Nucleus accumbens (tissue), 56 donors: ENCODE results near the gene AQP2.

Experiments used
- DNase-seq, 56 donors: peaks; one replicate each; lab custom pipeline; 2025; lab: John Stamatoyannopoulos, UW

AQP2 gene

GRCh38 chr12:49939307-49939706 is 11.2 kb upstream of the AQP2 start:
- no peak for DNase-seq

DNA sequence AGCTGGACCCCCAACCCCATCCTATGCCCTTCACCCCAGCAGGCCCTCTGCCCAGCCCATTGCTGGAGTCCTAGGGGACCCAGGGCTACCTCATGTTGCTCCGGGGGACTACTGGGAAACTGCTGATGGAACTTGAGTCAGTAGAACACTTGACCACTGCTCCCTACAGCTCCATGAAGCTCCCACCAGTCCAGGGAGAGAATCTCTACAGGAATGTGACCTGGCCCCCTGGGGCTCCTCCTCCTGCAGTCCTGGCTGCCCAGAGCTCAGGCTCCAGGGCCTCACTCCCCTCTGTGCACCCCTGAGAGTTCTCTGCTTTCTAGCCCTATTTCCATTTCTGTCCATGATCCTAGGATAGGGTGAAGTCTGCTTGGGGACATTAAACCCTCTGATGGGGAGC is 10.8 kb upstream of the AQP2 start:
- DNase-seq, result no peak

DNA sequence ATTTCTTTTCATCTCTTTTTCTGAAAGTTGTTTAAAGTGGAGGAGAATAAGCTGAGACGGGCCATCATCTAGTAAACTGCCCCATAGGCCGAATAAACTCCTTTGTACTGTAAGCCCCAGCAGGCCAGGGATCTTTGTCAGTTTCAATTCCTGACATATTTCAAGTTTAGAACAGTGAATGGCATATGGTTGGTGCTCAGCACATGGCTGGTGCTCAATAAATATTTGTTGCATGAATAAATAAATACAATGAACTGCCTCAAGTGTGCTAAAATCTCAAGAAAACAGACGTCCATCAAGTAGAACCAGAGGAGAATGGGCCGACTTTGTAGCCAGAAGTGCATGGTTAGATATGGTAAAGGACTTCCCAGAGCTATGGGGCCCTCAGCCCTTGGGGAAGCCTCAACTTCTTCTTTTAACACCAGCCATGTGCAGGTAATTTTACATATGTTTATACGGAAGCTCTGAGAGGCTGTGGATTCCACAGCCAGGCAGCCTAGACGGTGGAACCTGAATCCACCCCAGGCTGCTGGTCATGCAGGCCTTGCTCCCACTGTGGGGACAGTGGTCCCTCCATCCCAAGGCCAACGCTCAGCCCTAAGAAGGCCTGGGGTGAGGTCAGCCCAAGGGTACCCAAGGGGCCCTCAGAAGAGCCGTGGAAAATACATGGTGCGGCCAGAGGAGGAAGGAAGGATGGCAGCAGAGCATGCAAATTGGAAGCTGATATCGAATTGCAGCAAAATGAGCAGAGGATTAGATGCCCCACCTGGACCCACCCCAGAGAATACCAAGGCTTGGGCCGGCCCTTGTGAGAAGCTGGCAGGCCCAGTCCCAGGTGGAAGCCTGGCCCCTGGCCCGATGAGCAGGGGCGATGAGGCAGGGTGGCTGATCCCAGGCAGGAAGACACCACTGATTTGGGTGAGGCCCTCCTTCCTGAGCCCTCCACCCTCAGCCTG is 8.7 kb upstream of the AQP2 start:
- no peak for DNase-seq

- no peak for DNase-seq
Measured at GRCh38 chr12:49942512-49942893, 8.0 kb upstream of the AQP2 start.

GRCh38 chr12:49942921-49943624 is 7.5 kb upstream of the AQP2 start:
- DNase-seq, result no peak

DNA sequence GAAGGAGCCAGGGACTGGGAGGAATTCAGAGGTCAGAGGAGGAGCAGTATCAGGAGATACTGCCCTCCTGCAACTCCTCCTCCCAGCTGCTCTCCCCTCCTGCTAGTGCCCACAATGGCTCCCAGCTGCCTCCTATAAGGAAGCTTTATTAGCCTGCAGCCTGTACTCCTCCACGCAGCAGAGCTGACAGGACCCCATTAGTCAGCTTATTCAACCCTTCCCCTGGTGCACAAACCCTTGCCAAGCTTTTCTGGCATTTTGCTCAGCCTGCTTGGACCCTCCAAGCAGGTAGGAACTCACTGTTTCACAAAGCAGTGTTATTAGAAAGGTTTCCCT is 6.9 kb upstream of the AQP2 start:
- DNase-seq, result no peak

DNA sequence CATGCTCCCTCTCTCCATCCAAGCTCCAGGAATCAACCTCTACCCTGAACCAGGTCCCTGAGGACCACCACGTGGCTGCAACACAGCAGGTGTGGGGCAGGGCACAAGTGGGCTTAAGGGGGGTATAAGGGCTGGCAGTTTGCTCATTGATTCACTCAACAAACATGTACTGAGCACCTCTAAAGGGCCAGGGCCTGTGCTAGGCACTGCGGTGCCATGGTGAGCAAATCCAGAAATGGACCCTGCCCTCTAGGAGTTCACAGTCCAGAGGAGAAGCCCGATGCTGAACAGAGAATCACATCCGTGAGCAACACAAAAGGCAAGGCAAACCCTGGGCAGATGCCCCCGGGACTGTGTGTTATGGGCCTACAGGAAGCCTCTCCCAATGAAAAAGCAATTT is 6.5 kb upstream of the AQP2 start:
- no peak for DNase-seq

- DNase-seq, result no peak
Measured at GRCh38 chr12:49944718-49945117, 5.8 kb upstream of the AQP2 start.

DNA sequence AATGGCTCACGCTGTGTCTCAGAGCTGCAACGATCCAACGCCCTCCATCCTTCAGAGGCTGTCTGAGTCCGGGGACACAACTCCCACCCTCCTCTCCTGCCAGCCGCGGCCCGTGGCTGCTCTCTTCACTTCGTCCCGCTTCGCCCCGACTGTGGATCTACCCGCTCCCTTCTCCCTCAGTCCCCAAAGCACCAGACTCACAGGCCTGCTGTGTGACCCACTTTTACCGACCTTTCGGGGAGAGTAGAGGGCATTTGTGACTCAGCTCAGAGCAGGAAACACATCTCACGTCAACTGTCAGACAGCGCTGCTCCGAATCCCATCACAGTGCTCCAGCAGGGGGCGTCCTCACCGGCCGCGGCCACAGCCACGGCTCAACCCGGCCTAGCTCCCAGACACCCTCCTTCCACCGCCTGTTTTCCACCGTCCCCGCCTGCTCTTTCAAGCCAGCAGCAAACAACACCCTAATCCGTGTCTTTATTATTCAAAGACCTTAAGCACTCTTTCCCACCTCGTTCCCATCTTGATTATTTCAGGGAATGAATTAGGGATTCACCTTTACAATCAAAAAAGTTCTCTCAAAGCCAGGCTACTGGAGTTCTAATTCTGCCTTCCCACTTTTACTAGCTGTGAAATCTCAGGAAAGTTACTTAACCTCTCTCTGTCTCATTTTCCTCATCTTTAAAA is 5.0 kb upstream of the AQP2 start:
- peak in 51 of 56 donors; percentile 8 to 84 (median 58) for DNase-seq

- DNase-seq, result no peak
Measured at GRCh38 chr12:49946086-49946485, 4.5 kb upstream of the AQP2 start.

DNA sequence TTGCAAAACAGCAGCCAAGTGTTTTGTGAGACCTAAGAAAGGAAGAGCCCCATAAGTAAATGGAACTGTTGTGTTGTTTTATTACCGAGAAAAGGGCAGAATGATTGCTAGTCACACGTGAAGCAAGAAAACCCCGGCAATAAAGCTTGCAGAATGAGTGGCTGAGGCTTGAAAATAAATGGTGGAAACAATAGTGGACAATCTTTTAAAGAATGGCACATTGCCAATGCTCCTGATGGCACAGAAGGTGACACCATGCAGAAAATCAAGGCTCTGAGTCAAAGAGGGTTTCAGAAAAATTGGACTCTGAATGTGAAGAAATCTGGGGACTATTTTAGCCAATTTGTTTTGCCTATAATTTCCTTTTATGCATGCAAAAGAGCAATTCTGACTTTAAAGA is 4.0 kb upstream of the AQP2 start:
- no peak for DNase-seq

- DNase-seq, result no peak
Measured at GRCh38 chr12:49947593-49948226, 2.8 kb upstream of the AQP2 start.

DNA sequence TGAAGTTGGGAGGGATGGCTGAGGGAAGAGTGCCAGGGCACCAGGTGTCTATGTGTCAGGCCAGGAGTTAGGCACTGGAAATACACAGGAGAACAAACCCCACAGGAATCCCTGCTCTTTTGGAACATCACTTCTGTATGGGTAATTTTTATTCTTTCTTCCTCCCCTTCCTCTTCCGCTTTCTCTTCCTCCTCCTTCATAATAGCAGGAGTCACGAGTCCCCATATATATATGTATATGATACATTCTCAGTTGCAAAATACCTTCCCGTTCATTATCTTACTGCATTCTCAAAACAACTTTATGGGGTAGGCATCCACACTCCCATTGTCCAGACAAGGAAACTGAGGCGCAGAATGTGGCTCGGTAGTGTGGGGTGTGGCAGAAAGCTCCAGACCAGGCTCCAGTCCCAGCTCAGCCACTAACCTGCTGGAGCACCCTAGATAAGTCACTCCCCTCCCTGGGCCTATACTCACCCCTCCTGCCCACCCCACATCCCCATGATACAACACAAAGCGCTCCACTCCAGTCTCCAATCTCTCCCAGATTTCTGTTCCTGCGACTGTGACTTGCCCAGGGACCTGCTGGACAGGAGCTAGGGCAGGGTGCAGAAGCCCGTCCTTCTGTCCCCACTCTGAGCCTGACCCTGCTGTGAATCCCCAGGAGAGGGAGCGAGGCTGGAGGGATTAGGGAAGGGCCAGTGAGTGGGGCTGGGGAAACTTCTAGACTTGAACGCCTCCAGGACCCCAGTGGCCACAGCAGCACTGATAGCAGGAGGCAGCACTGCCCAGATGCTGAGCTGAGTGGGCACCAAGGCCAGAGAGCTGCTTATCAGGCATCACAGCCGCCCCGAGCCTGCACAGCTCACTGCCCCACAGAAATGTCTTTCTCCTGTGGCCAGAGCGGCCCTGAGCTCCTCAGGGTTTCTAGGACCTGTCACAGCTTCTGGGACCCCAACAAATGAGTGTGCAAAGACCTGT is 1.4 kb upstream of the AQP2 start:
- no peak for DNase-seq

DNA sequence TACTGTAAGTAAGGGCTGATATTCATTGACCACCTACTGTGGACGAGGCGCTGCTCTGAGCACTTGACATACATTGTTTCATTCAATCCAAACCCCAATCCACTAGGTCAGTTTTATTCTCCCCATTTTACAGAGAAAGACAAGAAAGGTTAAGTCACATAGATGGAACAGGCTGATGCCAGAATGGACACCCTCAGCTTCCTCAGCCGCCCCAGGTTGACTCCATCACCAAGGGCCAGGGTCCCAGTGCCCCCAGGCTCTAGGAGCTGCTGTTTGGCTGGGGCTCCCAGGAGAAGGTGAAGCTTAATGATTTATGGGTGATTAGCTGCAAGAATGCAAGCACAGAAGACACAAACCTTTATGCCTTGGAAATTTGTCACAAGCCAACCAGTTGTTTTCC is 671 bp upstream of the AQP2 start:
- DNase-seq, result no peak

DNA sequence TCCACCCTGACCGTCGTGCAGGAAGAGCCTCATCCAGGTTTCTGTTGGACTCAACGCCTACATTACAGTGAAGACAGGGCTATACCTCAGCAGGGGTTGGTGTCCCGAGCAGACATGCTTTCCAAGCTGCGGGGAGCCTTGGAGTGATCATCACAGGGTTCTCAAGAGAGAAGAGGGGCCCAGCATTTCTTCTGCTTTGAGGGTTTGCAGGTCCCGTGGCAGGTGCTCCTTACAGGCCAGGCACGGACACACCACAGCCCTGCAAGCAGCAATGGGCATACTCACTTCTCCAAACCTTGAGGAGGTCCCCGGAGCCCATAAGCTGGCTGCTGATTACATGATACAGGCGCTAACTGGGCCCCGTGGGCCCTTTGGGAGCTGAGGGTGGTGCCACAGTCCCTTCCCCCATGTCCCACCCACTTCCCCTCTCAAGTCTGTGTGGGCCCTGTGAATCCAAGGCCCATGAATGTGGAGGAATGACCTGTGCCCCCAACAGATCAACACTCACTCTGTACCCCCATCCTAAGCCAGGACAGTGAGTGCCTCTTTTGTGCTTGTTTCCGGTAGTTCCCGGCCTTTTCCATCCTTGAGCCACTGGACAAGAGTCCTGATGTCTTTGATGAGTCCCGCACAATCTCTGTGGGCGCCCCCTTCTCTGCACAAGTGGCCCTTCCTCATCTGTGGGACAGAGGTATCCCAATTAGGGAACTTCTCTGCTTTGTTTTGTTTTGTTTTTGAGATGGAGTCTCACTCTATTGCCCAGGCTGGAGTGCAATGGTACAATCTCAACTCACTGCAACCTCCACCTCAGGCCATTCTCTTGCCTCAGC is 1.1 kb downstream of the AQP2 start:
- no peak for DNase-seq

- no peak for DNase-seq
Measured at GRCh38 chr12:49952391-49953055, 2.0 kb downstream of the AQP2 start.

GRCh38 chr12:49953151-49953550 is 2.6 kb downstream of the AQP2 start:
- DNase-seq, result no peak
